ENCODE data around the gene ROR2.
"Not testable (repeated sequence)": the region's sequence is repeated elsewhere in the genome, so short reads cannot be mapped to it uniquely, and the experiment has no call there.

Gene ROR2

DNA sequence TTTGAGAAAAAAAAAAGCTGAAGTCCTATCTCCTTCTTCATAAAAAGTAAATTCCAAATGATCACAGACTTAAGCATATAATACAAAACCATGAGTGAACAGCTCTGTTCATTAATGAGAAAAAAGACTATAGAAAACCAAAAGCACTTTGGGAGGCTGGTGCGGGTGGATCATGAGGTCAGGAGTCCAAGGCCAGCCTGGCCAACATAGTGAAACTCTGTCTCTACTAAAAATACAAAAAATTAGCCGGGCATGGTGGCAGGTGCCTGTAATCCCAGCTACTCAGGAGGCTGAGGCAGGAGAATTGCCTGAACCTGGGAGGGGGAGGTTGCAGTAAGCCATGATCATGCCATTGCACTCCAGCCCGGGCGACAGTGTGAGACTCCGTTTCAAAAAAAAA is 156.7 kb downstream of the ROR2 start:
- DNase-seq = not testable (repeated sequence)

GRCh38 chr9:91790917-91791316 is 159.1 kb downstream of the ROR2 start:
- no peak for DNase-seq

GRCh38 chr9:91789941-91790340 is 160.1 kb downstream of the ROR2 start:
- DNase-seq = no peak

- no peak for DNase-seq
These were observed 162.1 kb downstream of the ROR2 start for GRCh38 chr9:91787931-91788330.

GRCh38 chr9:91786132-91786896 is 163.7 kb downstream of the ROR2 start:
- DNase-seq = no peak

- DNase-seq = no peak
These were observed 164.6 kb downstream of the ROR2 start for GRCh38 chr9:91785447-91785842.

- no peak for DNase-seq
These were observed 165.2 kb downstream of the ROR2 start for GRCh38 chr9:91784673-91785446.

GRCh38 chr9:91783876-91784672 is 166.0 kb downstream of the ROR2 start:
- no peak for DNase-seq

- no peak for DNase-seq
These were observed 166.6 kb downstream of the ROR2 start for GRCh38 chr9:91783411-91783810.

DNA sequence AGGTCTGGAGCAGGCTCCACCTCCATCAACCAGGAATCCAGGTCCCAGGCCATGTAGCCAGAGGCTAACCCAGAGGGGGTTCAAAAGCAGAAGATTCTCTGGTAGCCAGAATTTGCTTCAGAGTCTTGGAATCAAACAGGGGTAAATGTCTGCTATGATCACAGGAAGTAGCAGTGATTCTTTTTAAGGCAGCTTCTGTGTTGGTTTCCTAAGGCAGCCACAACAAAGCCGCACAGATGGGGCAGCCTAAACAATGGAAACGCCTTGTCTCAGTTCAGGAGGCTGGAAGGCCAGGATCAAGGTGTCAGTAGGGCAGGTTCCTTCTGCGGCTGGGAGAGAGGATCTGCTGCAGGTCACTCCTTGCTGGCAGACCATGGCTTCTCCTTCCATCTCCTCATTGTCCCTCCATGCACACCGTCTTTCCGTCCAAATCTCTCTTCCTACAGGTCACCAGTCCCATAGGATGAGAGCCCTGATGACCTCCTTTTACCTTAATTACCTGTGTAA is 167.3 kb downstream of the ROR2 start:
- DNase-seq = no peak

DNA sequence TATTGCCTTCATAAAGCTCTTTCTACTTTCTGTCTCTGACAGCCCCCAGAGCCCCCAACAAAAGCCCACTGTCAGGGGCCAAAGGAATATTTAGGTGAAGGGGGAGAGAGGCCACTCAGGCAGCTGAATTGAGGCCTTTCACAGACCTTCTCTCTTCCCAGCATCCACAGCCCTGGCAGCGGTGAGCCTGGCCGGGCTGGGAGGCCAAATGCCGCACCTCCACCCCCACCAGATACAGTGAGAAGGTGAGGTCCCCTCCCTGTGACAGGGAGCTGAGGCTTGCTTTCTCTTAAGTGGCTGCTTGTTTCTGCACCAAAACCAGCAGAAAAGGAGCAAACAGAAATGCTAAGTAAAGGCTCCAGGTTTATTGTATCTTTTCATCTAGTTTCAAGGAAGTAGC is 168.1 kb downstream of the ROR2 start:
- no peak for DNase-seq

GRCh38 chr9:91781116-91781515 is 168.9 kb downstream of the ROR2 start:
- no peak for DNase-seq

GRCh38 chr9:91778031-91778430 is 172.0 kb downstream of the ROR2 start:
- DNase-seq = no peak

DNA sequence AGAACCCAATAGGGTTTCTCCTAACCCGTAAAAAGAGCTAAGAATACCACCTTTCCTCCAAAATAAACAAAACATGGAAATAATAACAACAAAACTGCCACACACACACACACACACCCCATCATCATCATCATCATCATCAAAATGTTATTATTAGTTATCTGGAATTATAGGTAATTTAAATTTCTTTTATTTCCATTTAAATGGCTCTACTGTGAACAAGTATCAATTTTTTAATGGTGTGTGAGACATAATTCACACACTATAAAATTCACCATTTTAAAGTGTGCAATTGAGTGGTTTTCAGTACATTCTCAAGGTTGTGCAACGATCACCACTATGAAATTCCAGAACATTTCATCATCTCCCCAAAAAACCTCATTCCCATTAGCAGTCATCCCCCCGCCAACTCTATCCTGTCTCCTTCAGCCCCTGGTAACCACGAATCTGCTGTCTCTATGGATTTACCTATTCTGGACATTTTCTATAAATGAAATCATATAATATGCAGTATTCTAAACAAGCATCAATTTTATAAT is 172.7 kb downstream of the ROR2 start:
- no peak for DNase-seq

- DNase-seq = no peak
These were observed 173.4 kb downstream of the ROR2 start for GRCh38 chr9:91776409-91777291.

DNA sequence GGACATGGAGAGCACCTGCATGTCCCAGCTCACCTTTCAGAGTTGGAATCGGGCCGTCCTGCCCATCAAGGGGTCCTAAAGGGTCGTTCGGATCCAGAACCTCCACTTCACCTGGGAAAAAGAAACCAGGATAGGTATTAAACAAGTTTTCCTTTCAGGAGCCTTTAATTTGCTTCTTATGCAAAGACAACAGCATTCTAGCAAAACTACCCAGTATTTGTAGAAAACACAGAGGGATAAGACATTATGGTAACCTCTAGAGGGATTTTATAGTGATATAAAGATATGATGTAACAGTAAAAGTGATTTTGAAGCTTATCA is 174.4 kb downstream of the ROR2 start:
- DNase-seq = no peak

GRCh38 chr9:91775011-91775707 is 174.9 kb downstream of the ROR2 start:
- peak; percentile 53 to 66 for DNase-seq

DNA sequence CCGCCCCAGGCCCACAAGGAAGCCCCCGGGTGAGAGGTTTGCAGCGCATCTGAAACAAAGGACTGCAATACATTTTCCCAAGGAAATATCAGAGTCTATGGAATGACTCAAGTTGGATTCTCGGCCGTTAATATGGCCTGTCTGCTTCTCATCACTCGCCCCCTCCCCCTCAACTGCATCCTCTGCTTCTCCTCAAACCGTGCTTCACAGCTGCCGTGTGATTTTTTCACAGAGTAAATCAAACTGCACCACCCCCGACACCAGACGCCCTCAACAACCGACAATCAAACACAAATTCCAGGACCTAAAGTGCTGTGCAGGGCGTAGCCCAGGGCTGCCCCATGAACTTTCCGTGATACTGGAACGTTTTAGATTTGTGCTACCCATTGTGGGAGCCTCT is 176.9 kb downstream of the ROR2 start:
- DNase-seq = no peak

DNA sequence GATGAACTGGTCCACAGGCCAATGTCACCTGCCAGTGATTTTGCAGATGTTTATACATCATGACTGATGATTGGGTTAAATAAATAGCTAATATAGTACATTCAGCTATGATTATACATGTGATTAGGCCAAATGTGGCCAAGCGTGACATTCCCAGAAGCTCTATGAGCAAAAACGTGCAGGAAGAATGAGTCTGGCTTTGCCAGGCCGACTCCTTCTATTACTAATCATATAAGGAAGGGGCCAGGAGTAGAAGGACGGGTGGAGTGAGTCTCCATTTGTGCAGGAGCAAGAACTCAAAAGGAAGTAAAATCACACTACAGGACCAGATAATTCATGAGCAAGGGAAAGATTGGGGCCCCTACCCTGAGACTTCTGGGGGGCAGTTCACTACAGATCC is 178.2 kb downstream of the ROR2 start:
- DNase-seq = no peak

GRCh38 chr9:91771027-91771426 is 179.0 kb downstream of the ROR2 start:
- no peak for DNase-seq

DNA sequence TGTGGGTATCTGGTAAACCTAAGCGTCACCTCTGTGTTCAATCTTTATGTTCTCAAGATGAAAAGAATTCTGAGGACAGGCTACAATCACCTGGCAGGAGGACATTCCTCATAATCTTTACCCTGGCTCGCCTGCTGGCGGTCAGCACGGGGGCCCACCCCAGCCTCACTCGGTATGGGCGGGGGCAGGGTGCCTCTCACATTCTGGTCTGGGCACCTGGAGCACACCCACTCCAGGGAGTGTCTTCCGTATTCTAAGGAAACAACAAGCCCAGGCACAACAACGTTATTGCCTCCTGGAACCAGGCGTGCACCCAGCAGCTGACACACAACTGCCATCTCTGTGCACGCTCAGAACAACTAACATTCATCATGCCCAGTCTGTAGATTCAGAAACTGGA is 179.8 kb downstream of the ROR2 start:
- no peak for DNase-seq

Data from stimulated activated CD4-positive, alpha-beta T cell treated with anti-CD3 and anti-CD28 coated beads, Interleukin-2, amount 100 ng/mL, for 48 hours (primary cell).